Ishikawa (cell line): ENCODE results near the gene ZBTB18.

ENCODE experiments used
- CEBPB ChIP-seq: IDR thresholded peaks from 2 replicates; pipeline ENCODE4 v1.6.1; 2012
- CREB1 ChIP-seq: IDR thresholded peaks from 2 replicates; pipeline ENCODE4 v1.6.1; 2012; ENCODE audit warnings: low read depth
- EGR1 ChIP-seq: IDR thresholded peaks from 2 replicates; pipeline ENCODE4 v1.6.1; 2012
- EP300 ChIP-seq: IDR thresholded peaks from 2 replicates; pipeline ENCODE4 v1.6.1; 2012; ENCODE audit warnings: borderline replicate concordance
- FOXM1 ChIP-seq: IDR thresholded peaks from 2 replicates; pipeline ENCODE4 v1.6.1; 2012; ENCODE audit warnings: low read depth, borderline replicate concordance
- MAX ChIP-seq: IDR thresholded peaks from 2 replicates; pipeline ENCODE4 v1.6.1; 2012
- NFIC ChIP-seq: IDR thresholded peaks from 2 replicates; pipeline ENCODE4 v1.6.1; 2012
- RAD21 ChIP-seq: IDR thresholded peaks from 2 replicates; pipeline ENCODE4 v1.6.1; 2012; ENCODE audit warnings: low read depth
- TAF1 ChIP-seq: IDR thresholded peaks from 2 replicates; pipeline ENCODE4 v1.6.1; 2012; ENCODE audit warnings: low read depth, mild to moderate bottlenecking
- TCF12 ChIP-seq: IDR thresholded peaks from 2 replicates; pipeline ENCODE4 v1.6.1; 2012; ENCODE audit warnings: low read depth
- TEAD4 ChIP-seq: IDR thresholded peaks from 2 replicates; pipeline ENCODE4 v1.6.1; 2012
- YY1 ChIP-seq: IDR thresholded peaks from 2 replicates; pipeline ENCODE4 v1.6.1; 2012; ENCODE audit warnings: low read depth
- ZBTB7A ChIP-seq: IDR thresholded peaks from 2 replicates; pipeline ENCODE4 v1.6.1; 2012; ENCODE audit warnings: low read depth
- TF ChIP-seq, protein P1 (sequence below): IDR thresholded peaks from 2 replicates; pipeline ENCODE4 v1.6.1; 2012
- TF ChIP-seq, protein P2 (sequence below): IDR thresholded peaks from 2 replicates; pipeline ENCODE4 v1.6.1; 2012; ENCODE audit warnings: low read depth, mild to moderate bottlenecking

ZBTB18 gene

GRCh38 chr1:244085891-244086290 lies 34.8 kb downstream of the ZBTB18 start:
- no peak for TF ChIP-seq YY1
- no peak for TF ChIP-seq TCF12
- no peak for TF ChIP-seq RAD21
- TF ChIP-seq NFIC = no peak
- TF ChIP-seq, protein P1, sequence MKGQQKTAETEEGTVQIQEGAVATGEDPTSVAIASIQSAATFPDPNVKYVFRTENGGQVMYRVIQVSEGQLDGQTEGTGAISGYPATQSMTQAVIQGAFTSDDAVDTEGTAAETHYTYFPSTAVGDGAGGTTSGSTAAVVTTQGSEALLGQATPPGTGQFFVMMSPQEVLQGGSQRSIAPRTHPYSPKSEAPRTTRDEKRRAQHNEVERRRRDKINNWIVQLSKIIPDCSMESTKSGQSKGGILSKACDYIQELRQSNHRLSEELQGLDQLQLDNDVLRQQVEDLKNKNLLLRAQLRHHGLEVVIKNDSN = no peak

- TF ChIP-seq MAX (no peak), CEBPB (no peak), FOXM1 (no peak), YY1 (no peak), TAF1 (no peak), TCF12 (no peak), EP300 (no peak), TEAD4 (no peak), CREB1 (no peak), ZBTB7A (no peak), NFIC (no peak), EGR1 (no peak), RAD21 (no peak)
- TF ChIP-seq, protein P2, sequence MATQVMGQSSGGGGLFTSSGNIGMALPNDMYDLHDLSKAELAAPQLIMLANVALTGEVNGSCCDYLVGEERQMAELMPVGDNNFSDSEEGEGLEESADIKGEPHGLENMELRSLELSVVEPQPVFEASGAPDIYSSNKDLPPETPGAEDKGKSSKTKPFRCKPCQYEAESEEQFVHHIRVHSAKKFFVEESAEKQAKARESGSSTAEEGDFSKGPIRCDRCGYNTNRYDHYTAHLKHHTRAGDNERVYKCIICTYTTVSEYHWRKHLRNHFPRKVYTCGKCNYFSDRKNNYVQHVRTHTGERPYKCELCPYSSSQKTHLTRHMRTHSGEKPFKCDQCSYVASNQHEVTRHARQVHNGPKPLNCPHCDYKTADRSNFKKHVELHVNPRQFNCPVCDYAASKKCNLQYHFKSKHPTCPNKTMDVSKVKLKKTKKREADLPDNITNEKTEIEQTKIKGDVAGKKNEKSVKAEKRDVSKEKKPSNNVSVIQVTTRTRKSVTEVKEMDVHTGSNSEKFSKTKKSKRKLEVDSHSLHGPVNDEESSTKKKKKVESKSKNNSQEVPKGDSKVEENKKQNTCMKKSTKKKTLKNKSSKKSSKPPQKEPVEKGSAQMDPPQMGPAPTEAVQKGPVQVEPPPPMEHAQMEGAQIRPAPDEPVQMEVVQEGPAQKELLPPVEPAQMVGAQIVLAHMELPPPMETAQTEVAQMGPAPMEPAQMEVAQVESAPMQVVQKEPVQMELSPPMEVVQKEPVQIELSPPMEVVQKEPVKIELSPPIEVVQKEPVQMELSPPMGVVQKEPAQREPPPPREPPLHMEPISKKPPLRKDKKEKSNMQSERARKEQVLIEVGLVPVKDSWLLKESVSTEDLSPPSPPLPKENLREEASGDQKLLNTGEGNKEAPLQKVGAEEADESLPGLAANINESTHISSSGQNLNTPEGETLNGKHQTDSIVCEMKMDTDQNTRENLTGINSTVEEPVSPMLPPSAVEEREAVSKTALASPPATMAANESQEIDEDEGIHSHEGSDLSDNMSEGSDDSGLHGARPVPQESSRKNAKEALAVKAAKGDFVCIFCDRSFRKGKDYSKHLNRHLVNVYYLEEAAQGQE = no peak
- TF ChIP-seq, protein P1 = no peak
Measured at GRCh38 chr1:244087021-244087560, 36.0 kb downstream of the ZBTB18 start.

- TF ChIP-seq FOXM1 = no peak
- TF ChIP-seq, protein P1 = no peak
- TF ChIP-seq TCF12 = no peak
- TF ChIP-seq YY1 = no peak
- no peak for TF ChIP-seq MAX
- no peak for TF ChIP-seq TEAD4
- TF ChIP-seq CEBPB = no peak
- no peak for TF ChIP-seq EGR1
- TF ChIP-seq, protein P2 = no peak
- no peak for TF ChIP-seq NFIC
- no peak for TF ChIP-seq CREB1
- TF ChIP-seq TAF1 = no peak
- TF ChIP-seq EP300 = no peak
Measured at GRCh38 chr1:244087611-244088010, 36.5 kb downstream of the ZBTB18 start.

DNA sequence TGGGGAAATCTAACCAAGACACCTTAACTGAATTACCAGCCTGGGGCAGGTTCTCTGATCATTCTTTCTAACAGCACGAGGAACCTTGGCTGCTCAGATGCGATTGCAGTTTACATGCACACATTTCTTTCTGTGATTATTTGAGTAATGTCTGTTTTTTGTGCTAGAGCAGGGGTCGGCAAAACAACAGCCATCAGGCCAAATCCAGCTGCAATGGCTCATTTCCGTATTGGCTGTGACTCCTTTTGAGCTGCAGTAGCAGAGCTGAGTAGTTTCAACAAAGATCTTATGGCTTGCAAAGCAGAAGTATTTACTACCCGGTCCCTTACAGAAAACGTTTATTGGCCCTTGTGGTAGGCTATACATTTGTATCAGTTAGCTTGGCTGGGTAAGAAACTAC lies 37.1 kb downstream of the ZBTB18 start:
- TF ChIP-seq ZBTB7A (no peak), EGR1 (no peak), TCF12 (no peak), RAD21 (no peak), CREB1 (no peak), TEAD4 (no peak), FOXM1 (no peak), MAX (no peak), YY1 (no peak)
- TF ChIP-seq, protein P2 = no peak
- TF ChIP-seq, protein P1 = no peak
